Measurements from ENCODE around the gene RAX. TPM values are rescaled to one million over a fixed set of nuclear protein-coding genes. Genes with fewer than 3 reads are reported as not detected.

RAX gene
- total RNA-seq, 4 donors from 2014 or later: not detected

GRCh38 chr18:59282341-59282740, 9.1 kb upstream of the RAX start:
- TF ChIP-seq CTCF (IDR thresholded peaks at IDR 0.05; ENCODE audit: low read depth): no peak

DNA sequence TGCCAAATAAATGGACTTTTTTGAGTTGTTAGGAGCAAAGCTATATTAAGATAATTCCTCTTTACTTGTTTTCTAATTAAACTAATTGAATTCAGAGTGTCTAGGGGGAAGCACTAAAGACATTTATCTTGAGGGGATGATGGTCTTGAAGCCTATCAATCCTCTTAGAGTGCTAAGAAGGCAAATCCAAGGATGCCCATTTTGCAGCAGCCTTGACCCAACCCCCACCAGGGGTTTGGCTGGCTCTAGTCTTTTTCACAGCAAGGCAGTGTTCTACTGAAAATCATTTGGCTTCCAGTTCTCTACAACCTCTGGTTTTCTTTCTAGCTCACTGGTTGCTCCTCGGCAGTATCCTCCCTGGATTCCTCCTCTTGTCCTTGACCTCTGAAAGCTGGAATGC, 6.5 kb upstream of the RAX start:
- TF ChIP-seq CTCF (IDR thresholded peaks at IDR 0.05; ENCODE audit: low read depth): no peak

GRCh38 chr18:59279193-59279592, 5.9 kb upstream of the RAX start:
- TF ChIP-seq CTCF (IDR thresholded peaks at IDR 0.05; ENCODE audit: low read depth): no peak

DNA sequence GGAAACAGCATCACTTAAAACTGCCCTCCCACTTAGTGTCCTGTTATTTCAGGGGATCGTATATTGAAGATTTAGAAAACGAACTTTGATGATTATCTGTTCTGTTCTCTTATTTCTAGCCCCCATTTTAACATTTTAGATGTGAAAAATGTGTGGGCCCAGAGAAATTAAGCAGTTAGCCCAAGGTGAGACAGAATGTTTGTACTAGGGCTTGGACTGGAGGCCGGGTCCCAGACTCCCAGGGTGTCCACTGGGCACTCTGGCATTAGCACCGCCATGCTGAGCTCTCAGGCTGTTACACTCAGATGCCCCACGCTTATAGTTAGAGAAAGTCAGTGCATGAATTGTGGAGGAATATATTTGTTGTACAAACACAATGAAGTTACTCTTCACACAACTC, 5.5 kb upstream of the RAX start:
- no peak for TF ChIP-seq CTCF (IDR thresholded peaks at IDR 0.05; ENCODE audit: low read depth)

DNA sequence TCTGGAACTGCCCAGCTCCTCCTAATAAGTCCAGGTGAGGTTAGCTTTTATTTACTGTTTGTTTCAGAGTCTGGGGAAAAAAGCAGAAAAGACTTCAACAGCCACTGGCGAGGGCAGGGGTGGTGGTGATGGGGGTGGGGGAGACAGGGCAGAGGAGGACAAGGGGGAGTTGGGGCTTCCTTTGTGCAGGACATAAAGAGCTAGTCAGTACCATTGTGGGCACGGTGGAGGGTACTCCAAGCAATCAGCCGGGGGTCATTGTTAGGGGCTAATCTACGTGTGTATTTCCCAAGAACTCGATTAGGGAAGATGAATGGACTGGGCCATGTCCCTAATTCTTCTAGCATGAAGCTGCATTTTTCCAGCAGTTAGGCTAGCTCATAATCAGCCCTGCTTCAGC, 2.8 kb upstream of the RAX start:
- no peak for TF ChIP-seq CTCF (IDR thresholded peaks at IDR 0.05; ENCODE audit: low read depth)

DNA sequence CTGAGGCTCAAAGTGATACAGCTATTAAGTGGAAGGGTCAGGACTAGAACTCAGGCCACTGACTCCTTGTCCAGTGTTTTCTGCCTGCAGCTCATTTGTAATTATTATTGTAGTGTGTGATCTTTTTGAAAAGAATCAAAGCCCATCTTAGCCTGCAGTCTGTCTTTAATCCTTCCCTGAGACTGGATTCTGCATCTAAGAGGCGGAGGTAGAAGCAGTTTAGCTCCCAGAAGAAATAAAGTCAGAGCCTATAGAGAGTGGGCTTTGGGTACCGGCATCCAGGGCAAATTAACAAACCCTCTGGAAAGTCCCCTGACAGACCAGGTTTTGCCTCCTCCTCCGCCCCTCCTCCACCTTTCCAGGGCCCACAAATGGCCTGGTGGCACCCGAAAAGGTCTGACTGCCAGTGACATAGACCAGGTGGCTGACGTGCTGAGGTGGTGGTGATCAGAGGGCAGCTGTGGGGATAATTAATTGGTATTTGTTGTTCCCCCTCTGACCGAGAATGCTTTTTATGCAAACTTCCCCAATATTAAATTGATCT, 2.2 kb upstream of the RAX start:
- TF ChIP-seq CTCF (IDR thresholded peaks at IDR 0.05; ENCODE audit: low read depth): no peak

DNA sequence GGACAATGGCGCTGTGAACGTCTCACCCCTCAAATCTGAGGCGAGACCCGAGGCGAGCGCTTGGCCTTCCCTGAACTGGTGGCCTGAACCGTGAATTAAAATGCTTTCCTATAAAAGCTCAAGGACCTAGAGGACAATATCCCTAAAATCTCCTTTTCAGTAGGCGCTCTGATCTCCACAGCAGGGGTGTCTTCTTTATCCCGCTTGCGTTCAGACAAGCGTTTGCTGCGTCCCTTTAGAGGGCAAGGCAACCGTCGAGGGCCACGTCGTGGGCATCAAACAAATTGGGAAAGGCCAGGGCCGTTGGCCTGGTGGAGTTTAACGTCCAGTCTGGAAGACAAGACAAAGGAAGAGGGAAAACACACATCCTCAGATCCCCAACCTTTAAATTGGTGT, 1.3 kb upstream of the RAX start:
- no peak for TF ChIP-seq CTCF (IDR thresholded peaks at IDR 0.05; ENCODE audit: low read depth)

Measured in subcutaneous adipose tissue (tissue), 4 donors.